PC-9 (cell line): ENCODE data around the gene CACNA1A.

Experiments used
- CTCF ChIP-seq: fragments of 200-600 bp; sonication (generic); conservative IDR thresholded peaks from 2 replicates; pipeline ENCODE4 v1.6.1; 2017; ENCODE audit warnings: mixed run types, antibody characterized with exemption, mild to moderate bottlenecking, moderate library complexity
- EZH2 ChIP-seq: fragments of 200-600 bp; sonication (generic); IDR thresholded peaks from 2 replicates; pipeline ENCODE4 v1.8.0; 2017; ENCODE audit warnings: antibody characterized with exemption, low read depth

GRCh38 chr19:13260883-13261653 is 245.2 kb downstream of the CACNA1A start:
- TF ChIP-seq CTCF = peak; percentile 43; the same call in 1 of the 2 replicates
- TF ChIP-seq EZH2 = no peak
